SU-DHL-6 (cell line): ENCODE results near the gene POLN.

Experiments used
- H2AFZ ChIP-seq: fragments of 200-600 bp; sonication (generic); 2 replicates; pipeline ENCODE4 v1.6.1; 2014; ENCODE audit warnings: low read depth, mild to moderate bottlenecking, moderate library complexity, mixed read lengths, antibody characterized with exemption, low read length; ENCODE audit not compliant: severe bottlenecking
- H3F3A ChIP-seq: fragments of 200-600 bp; shearing (Covaris generic); 2 replicates; pipeline ENCODE4 v1.6.0; 2016; ENCODE audit warnings: antibody characterized with exemption, mild to moderate bottlenecking; ENCODE audit not compliant: insufficient read depth
- H3K27ac ChIP-seq: fragments of 200-600 bp; sonication (generic); 2 replicates; pipeline ENCODE4 v1.5.1; 2016; ENCODE audit warnings: low read depth, mild to moderate bottlenecking, low read length, moderate library complexity, mixed read lengths
- H3K27me3 ChIP-seq: fragments of 200-600 bp; sonication (generic), shearing (Covaris generic); 2 replicates; pipeline ENCODE4 v1.6.0; 2014; ENCODE audit warnings: mild to moderate bottlenecking, low read length
- H3K36me3 ChIP-seq: fragments of 200-600 bp; sonication (generic); 2 replicates; pipeline ENCODE4 v1.6.1; 2014; ENCODE audit warnings: mild to moderate bottlenecking, low read length, mixed read lengths
- H3K4me2 ChIP-seq: fragments of 300-600, 200-600 bp; shearing (Covaris generic), sonication (generic); 2 replicates; pipeline ENCODE4 v1.6.0; 2014; ENCODE audit warnings: low read length, low read depth, mild to moderate bottlenecking; ENCODE audit not compliant: poor library complexity, severe bottlenecking
- H3K4me3 ChIP-seq: fragments of 200-600 bp; sonication (generic); 2 replicates; pipeline ENCODE4 v1.5.1; 2014; ENCODE audit warnings: antibody characterized with exemption, low read length, mild to moderate bottlenecking, mixed read lengths; ENCODE audit not compliant: insufficient read depth, poor library complexity, severe bottlenecking
- H3K79me2 ChIP-seq: fragments of 200-600 bp; sonication (generic); 2 replicates; pipeline ENCODE4 v1.6.1; 2014; ENCODE audit warnings: mild to moderate bottlenecking, low read length, moderate library complexity; ENCODE audit not compliant: insufficient read depth
- H3K9ac ChIP-seq: fragments of 200-600 bp; sonication (generic); 2 replicates; pipeline ENCODE4 v1.7.0; 2014; ENCODE audit warnings: mild to moderate bottlenecking, low read length
- H3K9me2 ChIP-seq: fragments of 200-600 bp; sonication (generic); replicated peaks from 2 replicates; pipeline ENCODE4 v1.6.1; 2014; ENCODE audit warnings: low read length; ENCODE audit not compliant: insufficient read depth
- H3K9me3 ChIP-seq: fragments of 200-600 bp; sonication (generic); 2 replicates; pipeline ENCODE4 v1.6.1; 2014; ENCODE audit warnings: low read length, mixed read lengths; ENCODE audit not compliant: insufficient read depth
- H4K20me1 ChIP-seq: fragments of 200-600 bp; sonication (generic); 2 replicates; pipeline ENCODE4 v1.6.1; 2014; ENCODE audit warnings: low read depth, mild to moderate bottlenecking, antibody characterized with exemption, low read length, moderate library complexity, mixed read lengths
- CTCF ChIP-seq: fragments of 200-600 bp; sonication (generic); IDR thresholded peaks from one replicate; pipeline ENCODE4 v1.5.1; 2017; ENCODE audit warnings: antibody characterized with exemption, mild to moderate bottlenecking, low read length, moderate library complexity; ENCODE audit not compliant: insufficient read depth, poor library complexity, severe bottlenecking
- EZH2phosphoT487 ChIP-seq: fragments of 200-600 bp; sonication (generic), shearing (Covaris generic); conservative IDR thresholded peaks from 2 replicates; pipeline ENCODE4 v1.6.1; 2018; ENCODE audit warnings: mild to moderate bottlenecking, antibody characterized with exemption, low read length, moderate library complexity, mixed read lengths

POLN gene

DNA sequence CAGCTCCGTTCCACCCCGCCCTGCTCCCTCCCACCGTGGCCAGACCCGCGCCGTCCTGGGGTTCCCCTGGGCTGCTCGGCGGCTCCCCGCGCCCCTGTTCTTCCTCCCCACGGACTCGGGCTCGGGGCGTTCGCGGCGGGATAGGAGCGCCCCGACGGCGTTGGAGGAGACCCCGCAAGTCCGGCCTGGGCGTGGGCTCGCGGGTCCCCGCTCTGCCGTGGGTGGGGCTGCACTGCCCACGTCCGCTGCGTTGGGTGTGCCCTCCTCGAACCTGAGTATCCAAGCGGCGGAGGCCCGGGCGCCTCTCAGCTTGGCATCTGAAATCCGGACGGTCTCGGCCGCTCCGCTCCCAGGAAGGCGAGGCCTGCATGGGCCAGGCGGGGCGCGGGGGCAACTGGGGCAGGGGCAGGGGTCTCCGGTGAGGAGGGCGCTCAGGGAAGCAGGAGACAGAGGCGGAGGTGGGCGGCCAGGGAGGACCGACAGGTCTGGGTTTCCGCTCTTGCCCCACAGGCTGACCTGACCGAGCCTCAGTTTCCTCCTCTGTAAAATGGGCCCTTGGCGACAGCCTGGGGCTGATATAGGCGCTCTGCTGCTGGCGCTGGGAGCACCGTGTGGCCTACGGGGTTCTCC lies 194.8 kb downstream of the POLN start:
- H3K36me3 ChIP-seq, result no peaks in the 10 kb centered on the region
- TF ChIP-seq CTCF (no peak), EZH2phosphoT487 (no peak)
- H3K79me2 ChIP-seq, result no peaks in the 10 kb centered on the region

GRCh38 chr4:2046031-2046961 lies 195.6 kb downstream of the POLN start:
- H3K9me3 ChIP-seq, result no peaks in the 10 kb centered on the region
- H3K4me2 ChIP-seq, result no peak overlapping the region
- no peak overlapping the region for H3K27ac ChIP-seq
- H3K9ac ChIP-seq, result no peak overlapping the region
- no peaks in the 10 kb centered on the region for H3K36me3 ChIP-seq
- no peaks in the 10 kb centered on the region; the same call in 1 of the 2 replicates for H4K20me1 ChIP-seq
- no peaks in the 10 kb centered on the region for H3K79me2 ChIP-seq
- no peak overlapping the region for H2AFZ ChIP-seq
- H3F3A ChIP-seq, result no peaks in the 10 kb centered on the region
- no peaks in the 10 kb centered on the region for H3K9me2 ChIP-seq
- no peak overlapping the region for H3K4me3 ChIP-seq
- H3K27me3 ChIP-seq, result no peaks in the 10 kb centered on the region
- no peak for TF ChIP-seq CTCF
- no peak for TF ChIP-seq EZH2phosphoT487

More for the DNA sequence above, 194.8 kb downstream of the POLN start:
- Histone ChIP-seq H3K27ac (no peak overlapping the region), H2AFZ (no peak overlapping the region), H3F3A (no peaks in the 10 kb centered on the region), H3K4me2 (no peak overlapping the region), H3K9me3 (no peaks in the 10 kb centered on the region), H3K4me3 (no peak overlapping the region), H4K20me1 (no peaks in the 10 kb centered on the region; the same call in 1 of the 2 replicates), H3K9ac (no peak overlapping the region), H3K27me3 (no peaks in the 10 kb centered on the region), H3K9me2 (no peaks in the 10 kb centered on the region)

GRCh38 chr4:2045518-2045951 lies 196.4 kb downstream of the POLN start:
- no peaks in the 10 kb centered on the region for H3K9me2 ChIP-seq
- H3K4me2 ChIP-seq, result no peak overlapping the region
- H4K20me1 ChIP-seq, result no peaks in the 10 kb centered on the region; the same call in 1 of the 2 replicates
- no peaks in the 10 kb centered on the region for H3K9me3 ChIP-seq
- TF ChIP-seq CTCF, result no peak
- no peak for TF ChIP-seq EZH2phosphoT487
- H2AFZ ChIP-seq, result no peak overlapping the region
- H3K9ac ChIP-seq, result no peak overlapping the region
- no peaks in the 10 kb centered on the region for H3K79me2 ChIP-seq
- no peak overlapping the region for H3K27ac ChIP-seq
- H3K4me3 ChIP-seq, result no peak overlapping the region
- H3K27me3 ChIP-seq, result no peaks in the 10 kb centered on the region
- no peaks in the 10 kb centered on the region for H3K36me3 ChIP-seq
- no peaks in the 10 kb centered on the region for H3F3A ChIP-seq
